NCI-H446 (cell line): Measurements from ENCODE around the gene TEAD3.
"Not testable (repeated sequence)": the region's sequence is repeated elsewhere in the genome, so short reads cannot be mapped to it uniquely, and the experiment has no call there.

ENCODE experiments used
- DNase-seq, 2 experiments: peaks; one replicate each; lab custom pipeline; 2025; lab: John Stamatoyannopoulos, UW

The TEAD3 gene

DNA sequence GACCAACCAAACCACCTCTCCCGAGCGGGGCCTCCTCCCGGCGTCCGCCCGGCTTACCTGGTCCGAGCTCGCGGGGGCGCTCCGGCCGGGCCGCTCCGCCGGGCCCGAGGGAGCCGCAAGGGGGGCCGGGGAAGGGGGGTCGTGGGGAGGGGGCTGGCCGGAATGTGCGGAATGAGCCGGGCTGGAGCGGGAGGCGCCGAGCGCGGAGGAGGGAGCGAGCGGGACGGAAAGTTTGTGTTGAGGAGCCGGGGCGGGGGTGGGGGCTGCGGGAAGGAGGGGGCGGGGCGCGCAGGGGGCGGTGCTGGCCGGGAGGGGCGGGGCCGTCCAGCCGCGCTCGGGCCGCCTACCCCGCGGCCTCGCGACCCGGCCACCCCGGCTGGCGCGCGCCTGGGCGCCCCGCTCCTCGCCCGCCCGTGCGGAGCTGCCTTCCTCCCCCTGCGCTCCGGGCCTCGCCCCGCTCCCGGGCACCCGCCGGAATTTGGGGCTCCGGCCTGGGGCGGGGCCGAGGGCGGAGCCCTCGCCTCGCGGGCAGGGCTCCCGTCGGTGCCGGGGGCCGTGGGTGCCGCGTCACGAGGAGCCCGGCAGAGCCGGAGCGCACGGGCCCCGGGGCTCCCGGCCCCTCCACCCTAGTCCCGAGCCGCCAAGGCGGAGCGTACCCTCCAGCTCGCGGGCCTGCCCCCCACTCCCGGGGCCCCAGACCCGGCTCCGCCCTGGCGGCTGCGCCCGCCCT lies at the start of gene TEAD3:
TSS of gene TEAD3 (minus strand) at position 239 of the 730 bp plus-strand sequence.
- DNase-seq, result peak in 1 of 2 experiments; percentile 45

DNA sequence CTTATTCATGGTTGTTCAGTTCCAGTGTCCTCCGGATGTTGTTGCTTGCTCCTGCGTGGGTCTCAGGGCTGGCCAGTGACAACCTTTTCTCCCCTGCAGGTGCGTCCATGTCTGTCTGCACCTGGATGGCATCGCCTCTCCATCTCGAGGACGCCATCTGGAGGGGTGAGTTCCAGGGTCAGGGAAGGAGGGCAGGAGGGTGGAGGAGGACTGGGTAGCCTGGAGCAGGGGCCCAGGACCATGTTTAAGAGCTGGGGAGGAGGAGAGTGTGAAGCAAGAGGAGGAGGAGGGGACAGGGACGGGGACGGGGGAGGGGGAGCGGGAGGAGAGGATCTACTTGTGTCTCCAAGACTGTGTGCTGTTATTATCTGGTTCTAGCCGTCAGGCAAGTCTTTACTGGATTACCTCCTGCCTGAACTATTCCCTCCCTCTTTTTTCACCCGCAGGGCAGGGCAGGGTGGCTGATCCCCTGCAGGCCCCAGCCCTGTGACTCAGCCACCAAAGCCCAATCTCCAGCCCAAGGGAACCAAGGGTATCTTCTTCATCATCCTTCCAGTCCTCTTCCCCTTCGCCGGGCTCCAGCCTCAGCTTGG lies 48.0 kb upstream of the TEAD3 start:
- no peak for DNase-seq

DNA sequence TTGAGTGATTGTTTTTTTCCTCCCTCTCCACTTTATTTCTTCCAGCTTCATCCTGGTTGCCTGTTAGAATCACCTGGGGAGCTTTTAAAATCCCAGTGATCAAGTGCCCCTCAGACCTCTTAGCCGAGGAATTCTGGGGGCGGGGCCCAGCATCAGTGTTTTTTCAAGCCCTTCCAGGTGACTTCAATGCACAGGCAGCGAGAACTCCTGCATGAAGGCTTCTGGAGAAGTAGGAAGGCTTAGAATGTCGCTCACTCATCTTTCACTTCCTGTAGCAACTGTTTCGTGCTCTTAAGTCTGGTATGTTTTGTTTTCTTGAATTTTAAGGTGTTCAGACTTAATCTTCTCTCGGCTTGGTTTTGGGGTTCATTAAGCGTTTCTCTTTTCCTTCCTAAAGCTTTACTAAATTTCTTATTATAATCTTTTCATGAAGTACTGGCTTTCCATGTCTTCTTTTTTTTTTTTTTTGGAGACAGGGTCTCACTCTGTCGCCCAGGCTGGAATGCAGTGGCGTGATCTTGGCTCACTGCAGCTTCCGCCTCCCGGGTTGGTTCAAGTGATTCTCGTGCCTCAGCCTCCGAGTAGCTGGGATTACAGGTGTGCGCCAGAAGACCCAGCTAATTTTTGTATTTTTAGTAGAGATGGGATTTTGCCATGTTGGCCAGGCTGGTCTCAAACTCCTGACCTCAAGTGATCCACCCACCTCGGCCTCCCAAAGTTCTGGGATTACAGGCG lies 46.7 kb upstream of the TEAD3 start:
- no peak for DNase-seq

DNA sequence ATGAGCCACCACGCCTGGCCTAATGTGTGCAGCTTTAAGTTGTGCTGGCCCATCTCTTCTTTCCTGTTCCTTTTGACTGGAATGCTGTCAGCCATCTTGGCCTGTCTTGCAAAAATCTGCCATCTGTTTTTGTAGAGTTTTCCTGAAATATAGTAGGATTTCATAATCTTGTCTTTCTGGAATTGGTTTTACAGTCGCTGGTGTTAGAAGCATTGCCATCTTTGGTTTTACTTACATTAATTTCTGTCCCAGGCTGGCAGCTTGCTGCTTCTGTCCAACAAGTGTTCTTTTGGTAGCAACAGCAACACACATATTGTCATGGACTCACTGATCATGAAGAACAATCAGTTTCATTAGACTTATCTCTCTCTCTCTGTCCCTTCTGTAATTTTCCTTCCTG lies 45.0 kb upstream of the TEAD3 start:
- no peak for DNase-seq

DNA sequence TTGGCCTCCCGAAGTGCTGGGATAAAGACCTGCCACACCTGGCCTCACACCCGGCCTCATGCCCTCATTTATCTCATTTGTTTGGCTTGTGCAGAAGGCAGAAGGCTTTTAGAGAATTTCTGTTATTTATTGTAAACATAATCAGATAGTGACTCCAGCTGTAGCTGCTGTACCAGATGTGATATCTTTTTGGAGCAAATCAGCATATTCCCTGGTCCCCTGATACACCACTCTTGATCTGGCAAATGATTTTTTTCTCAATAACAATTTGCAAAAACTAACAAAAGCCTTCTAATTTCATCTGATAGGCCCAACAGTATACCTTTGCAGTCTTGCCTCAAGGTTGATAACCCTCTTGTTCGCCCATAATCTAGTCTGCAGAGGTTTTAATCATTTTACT lies 42.3 kb upstream of the TEAD3 start:
- no peak for DNase-seq

DNA sequence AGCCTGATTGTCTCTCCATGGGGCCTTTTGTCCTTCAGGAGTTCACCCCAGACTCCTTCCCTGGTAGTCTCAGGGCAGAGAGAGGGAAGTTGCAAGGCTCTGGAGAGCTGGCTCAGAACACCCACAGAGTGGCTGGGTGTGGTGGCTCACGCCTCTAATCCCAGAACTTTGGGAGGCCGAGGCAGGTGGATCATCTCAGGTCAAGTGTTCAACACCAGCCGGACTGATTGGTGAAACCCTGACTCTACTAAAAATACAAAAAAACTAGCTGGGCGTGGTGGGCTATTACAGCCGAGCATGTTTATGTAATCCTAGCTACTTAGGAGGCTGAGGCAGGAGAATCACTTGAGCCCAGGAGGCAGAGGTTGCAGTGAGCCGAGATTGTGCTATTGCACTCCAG lies 39.0 kb upstream of the TEAD3 start:
- not testable (repeated sequence) for DNase-seq

DNA sequence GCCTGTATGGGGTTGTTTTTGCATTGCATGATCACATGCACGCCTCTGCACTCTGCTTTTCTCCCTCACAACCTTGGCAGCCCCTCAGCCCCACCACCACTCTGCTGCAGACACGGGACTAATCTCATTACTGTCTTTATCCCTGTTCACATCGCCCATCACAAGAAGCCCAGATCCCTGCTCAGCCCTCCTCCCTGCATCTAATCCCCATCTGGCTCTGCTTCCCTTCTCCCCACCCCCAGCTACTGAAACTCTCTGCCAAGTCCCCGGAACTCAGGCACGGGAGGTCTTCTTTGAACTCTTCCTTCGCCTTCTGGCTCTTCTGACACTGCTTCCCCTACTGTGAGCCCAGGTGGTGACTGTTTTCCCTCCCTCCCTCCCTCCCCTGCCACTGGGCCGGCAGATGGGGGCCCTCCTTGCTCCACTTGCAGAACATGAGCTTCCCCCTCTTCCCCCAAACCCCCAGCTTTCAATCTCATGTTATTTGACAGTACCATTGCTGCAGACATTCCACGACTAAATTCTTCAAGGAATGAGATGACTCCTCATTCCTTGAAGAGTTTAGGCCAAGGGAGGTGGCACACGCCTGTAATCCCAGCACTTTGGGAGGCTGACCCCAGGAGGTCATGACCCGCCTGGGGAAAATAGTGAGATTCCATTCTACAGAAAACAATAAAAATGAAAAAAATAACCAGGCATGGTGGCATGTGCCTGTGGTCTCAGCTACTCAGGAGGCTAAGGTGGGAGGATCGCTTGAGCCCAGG lies 37.7 kb upstream of the TEAD3 start:
- peak; percentile 85 to 94 for DNase-seq

DNA sequence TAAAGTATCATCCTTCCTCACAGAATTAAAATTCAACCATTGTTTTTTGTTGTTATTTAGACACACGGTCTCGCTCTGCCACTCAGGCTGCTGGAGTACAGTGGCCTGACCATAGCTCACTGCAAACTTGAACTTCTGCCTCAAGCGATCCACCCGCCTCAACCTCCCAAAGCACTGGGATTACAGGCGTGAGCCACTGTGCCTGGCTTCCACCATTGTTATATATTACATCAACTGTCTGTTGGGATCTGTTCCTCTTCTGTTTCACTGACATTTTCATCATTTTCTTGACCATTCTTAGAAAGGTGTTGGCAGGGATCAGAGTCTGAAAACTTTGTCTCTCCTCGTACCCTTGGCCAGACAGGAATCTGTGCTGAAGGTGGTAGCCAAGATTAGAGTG lies 37.1 kb upstream of the TEAD3 start:
- DNase-seq, result no peak

DNA sequence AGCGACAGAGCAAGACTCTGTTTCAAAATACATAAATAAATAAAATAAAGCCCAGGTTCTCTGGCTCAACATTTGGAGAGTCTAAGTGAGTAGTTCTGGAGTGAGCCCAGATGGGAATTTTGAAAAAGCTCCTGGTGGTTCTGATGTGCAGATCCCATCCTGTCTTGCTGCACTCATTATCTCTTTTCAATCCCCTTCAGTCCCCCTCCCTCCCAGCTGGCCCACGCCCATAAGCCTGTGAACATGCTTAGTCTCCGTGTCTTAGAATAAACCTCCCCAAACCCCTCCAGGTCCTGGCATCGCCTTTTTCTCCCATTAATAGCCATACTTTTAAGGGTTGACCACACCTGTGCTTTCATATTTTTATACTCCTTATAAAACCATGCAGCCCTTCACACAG lies 35.2 kb upstream of the TEAD3 start:
- no peak for DNase-seq

DNA sequence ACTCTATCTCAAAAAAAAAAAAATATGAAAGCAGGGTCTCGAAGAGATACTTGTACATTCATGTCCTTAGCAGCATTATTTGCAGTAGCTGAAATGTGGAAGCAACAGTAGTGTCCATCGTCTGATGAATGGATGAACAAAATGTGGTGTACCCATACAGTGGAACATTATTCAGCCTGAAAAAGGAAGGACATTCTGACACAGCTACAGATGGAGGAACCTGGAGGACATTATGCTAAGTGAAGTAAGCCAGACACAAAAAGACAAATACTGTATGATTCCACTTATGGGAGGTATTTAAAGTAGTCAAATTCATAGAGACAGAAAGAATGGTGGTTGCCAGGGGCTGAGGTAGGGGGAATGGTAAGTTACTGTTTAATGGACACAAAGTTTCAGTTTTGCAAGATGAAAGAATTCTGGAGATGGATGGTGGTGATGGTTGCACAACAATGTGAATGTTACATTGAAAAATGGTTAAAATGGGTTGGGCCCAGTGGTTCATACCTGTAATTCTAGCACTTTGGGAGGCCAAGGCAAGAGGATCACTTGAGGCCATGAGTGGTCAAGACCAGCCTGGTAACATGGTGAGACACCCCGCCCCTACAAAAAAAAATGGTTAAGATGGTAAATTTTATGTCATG lies 27.6 kb upstream of the TEAD3 start:
- no peak for DNase-seq

DNA sequence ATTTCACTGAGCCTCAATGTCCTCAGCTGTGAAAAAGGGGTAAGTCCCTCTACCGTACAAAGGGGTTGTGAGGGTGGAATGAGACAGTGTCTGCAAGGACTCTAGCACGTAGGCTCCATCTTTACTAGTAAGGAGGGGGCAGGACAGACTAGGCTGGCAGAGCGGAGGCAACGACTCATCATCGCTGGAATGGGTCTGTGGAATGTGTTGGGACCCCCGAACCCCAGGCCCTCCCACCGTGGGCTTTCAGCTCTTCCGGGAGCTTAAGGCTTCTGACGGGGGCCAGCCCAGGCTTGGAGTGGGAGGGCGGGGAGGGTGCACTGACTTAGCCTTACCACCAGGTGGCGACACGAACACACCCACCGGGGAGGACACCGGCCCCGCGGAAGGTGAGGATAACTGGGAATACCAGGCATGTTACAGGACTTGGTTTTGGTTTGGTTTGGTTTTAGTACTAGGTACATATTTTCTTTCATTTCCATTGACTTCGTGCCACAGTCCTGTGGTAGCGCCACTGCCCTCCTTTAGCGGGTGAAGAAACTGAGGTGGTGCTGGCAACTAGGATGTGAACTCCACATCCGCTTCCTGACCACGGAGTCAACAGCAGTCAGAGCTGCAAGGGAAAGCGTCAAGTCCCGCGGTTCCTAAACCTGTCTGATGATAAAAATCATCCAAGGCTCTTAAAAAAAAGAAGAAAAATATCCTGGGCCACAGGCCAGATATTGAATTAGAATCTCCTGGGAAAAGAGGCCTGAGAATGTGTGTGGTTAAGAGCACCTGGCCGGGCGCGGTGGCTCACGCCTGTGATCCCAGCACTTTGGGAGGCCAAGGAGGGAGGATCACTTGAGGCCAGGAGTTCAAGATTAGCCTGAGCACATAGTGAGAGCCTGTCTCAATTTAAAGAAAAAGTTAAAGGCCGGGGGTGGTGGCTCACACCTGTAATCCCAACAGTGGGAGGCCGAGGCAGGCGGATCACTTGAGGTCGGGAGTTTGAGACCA lies 26.1 kb upstream of the TEAD3 start:
- peak; percentile 37 to 79 for DNase-seq

DNA sequence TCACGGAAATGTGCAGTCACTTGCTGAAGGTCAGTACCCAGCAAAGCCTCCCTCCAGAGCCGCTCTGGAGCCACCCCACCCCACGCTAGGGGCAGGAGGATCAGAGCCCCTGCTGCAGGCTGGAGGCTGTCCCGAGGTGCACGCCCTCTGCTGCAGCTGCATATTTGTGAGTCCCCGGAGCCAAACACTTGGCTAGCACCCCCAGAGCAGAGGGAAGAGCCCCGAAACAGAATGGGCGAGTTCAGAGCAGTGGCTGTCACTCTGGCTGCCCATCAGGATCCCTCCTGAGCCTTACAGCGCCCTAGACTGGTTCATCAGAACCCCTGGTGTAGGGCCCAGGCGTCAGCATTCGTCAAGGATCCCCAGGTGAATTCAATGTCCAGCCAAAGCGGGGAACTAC lies 25.3 kb upstream of the TEAD3 start:
- DNase-seq, result no peak

DNA sequence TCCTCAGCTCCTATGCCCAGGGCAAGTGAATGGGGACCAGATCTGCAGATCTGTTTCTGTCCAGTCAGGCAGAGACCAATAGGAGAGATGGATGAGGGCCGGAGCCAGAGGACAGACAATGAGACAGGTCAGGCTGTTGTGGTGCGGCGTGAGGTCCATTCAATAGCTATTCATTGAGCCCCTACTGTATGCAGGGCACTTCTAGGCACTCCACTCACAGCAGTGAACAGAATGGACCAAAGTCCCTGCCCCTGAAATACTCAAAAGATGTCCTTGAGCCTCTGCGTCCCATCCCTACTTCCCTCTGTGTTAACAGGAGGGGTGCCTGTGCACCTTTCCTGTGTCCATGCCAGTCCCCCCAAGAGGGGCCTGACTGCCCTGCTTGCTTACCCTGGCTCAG lies 24.4 kb upstream of the TEAD3 start:
- DNase-seq, result no peak

DNA sequence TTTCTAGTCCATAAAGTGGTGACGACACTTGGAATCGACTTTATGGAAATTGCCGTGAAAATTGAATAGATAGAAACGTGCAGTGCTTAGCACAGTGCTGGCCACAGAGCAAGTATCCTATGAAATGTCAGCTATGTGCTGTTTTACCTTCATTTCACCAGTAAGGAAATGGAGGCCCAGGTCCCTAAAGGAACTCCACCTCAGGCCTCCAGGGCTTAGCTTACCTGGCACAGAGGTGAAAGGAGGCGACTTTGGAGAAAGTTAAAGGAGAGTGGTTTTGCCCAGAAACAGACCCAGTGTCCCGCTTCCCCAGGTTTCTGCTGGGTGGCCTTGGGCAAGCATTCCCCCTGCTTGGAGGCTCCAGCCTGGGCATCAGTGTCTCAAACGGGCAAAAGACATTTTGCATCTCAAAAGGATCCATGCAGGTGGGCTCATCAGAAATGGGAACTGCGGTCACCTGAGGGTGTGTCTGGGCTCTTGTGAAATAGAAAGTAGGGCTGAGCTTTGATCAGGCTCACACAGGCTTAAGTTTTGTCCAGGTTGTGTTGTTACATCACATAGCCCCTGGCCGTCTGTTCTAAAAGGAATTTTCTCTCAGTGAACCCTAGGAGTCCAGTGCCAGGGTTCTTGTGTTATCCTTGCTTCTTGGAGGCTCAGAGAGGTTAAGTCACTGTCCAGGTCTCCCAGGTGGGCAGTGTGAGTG lies 22.6 kb upstream of the TEAD3 start:
- DNase-seq, result no peak

DNA sequence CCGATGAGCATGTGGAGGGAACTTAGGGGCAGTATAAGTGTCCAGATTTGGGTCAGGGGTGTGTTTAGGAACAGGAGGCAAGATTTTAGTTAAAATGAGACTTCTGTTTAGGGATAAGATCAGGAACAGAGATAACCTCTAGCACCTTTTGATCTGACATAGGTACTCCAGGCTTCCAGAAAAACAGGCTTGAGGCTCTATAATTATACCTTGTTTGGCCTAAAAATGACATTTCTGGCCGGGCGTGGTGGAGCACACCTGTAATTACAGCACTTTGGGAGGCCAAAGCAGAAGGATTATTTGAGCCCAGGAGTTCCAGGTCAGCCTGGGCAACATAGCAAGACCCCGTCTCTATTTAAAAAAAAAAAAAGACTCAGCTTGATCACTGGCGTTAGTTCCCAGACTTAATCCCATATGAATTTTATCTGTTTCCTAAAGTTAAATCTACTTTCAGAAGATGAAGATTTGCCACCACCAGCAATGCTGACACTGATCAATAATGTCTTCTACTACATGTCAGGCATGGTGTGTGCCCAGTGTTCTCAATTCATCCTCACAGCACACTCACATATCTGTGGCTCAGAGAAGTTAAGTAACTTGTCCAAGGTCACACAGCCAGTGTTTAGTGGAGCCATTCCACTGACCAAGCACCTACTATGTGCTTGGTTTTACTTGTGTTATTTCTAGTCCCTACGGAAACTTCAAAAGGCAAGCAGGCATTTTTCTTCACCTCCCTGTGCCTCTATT lies 21.9 kb upstream of the TEAD3 start:
- no peak for DNase-seq

DNA sequence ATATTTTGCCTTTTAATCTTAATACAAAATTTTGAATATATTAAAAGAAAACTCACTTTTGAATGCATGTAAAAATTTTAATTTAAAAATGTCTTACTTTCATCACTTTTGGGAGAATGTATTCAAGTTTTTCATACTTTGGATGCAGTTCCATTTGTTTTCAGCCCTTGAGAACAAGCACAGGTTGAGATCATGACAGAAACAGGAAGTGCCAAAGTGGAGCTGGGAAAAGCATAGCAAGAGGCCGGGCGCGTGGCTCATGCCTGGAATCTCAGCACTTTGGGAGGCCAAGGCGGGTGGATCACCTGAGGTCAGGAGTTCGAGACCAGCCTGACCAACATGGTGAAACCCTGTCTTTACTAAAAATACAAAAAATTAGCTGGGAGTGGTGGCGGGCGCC lies 21.1 kb upstream of the TEAD3 start:
- not testable (repeated sequence) for DNase-seq

DNA sequence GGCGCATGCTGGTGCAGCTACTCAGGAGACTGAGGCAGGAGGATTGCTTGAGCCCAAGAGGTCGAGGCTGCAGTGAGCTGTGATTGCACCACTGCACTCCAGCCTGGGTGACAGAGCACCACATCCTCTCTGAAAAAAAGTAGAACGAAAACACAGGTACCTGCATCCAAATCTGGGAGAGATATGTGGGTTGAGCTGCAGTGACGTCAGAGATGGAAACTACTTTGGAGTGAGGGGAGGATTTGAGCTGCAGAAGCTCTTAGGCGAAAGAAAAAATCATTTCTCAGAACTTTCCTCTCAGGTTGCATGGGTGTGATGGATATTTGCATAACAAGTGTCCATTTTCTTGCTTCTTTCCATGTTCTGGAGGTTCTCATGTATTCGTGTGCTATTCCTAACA lies 19.8 kb upstream of the TEAD3 start:
- DNase-seq, result no peak

DNA sequence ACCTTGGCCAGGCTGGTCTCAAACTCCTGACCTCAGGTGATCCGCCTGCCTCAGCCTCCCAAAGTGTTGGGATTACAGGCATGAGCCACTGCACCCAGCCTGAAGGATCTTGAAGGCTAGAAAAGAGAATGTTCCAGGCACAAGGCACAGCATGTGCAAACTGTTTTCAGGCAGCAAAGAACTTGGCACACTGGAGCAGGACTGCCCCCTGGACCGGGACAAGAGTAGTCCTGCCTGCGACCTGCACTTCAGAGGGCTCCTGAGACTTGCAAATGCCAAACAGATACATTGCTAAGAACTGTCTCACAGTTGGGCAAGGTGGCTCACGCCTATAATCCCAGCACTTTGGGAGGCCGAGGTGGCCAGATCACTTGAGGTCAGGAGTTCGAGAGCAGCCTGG lies 19.1 kb upstream of the TEAD3 start:
- not testable (repeated sequence) for DNase-seq

DNA sequence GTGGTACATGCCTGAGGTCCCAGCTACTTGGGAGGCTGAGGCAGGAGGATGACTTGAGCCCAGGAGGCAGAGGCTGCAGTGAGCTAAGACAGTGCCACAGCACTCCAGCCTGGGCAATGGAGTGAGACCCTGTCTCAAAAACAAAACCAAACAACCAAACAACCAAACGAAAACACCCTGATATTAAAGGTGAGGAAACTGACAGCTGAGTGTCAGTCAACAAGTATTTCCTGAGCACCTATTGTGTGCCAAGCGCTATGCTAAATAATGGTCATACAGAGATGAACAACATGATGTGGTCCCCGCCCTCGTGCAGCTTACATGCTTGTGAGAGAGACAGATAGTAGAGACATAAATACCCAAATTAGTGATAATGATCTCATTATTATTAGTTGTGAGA lies 17.7 kb upstream of the TEAD3 start:
- no peak for DNase-seq
